Measurements from ENCODE around the gene DNASE1L3. TPM values are rescaled to one million over a fixed set of nuclear protein-coding genes. Genes with fewer than 3 reads are reported as not detected.

The DNASE1L3 gene
- total and polyA plus RNA-seq, 2 of the 13 experiments (the other 11 are each of a cell fraction or from before 2014, with no cell fraction given), result 0.86 to 1.7 TPM

DNA sequence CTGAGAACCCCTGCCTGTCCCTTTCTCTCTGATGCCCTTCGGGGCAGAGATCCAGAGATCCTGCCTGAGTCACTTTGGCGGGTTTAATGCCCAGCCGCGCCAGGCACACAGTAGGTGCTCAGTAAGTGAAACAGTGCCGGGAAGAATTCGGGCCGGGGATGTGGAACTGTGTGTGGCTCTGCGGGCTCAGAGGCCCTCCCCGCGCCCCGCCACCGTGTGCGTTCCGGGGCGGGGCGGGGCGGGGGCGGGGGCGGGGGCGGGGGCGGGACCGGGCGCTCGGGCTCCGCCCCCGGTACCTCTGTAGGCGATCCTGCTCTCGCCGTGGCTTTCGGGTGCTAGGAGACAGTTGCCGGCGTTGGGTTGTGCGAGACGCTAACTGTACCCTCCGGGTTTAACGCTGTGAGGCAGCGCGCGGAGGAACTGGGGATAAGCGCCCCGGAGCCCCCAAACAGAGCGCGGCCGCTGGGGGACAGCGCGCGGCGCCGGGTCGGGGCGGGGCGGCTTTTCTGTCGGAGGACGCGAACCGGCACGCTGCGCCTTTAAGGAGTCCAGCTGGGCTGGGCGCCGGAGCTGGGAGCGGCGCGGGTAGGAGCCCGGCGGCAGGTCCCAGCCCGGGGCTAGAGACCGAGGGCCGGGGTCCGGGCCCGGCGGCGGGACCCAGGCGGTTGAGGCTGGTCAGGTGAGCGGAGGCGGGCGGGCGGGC is 26.6 kb upstream of the DNASE1L3 start, which contains the start of gene ABHD6 (continued):
- TF ChIP-seq STAT6 (CRISPR knock-in tag; IDR thresholded peaks at IDR 0.05; ENCODE audit: borderline replicate concordance) (no peak), ZBTB7B (CRISPR knock-in tag; IDR thresholded peaks at IDR 0.05) (no peak), TCF7L2 (IDR thresholded peaks at IDR 0.05; ENCODE audit: low read depth, low read length) (no peak), POLR2G (IDR thresholded peaks at IDR 0.05; ENCODE audit: low read depth, low read length) (peak; percentile 51; the same call in 1 of the 2 replicates), NR1H2 (CRISPR knock-in tag; IDR thresholded peaks at IDR 0.05; ENCODE audit: borderline replicate concordance, low read depth) (no peak), STAT5B (CRISPR knock-in tag; IDR thresholded peaks at IDR 0.05) (no peak), HDAC6 (IDR thresholded peaks at IDR 0.05; ENCODE audit: low read depth, low read length) (no peak), GLI4 (CRISPR knock-in tag; IDR thresholded peaks at IDR 0.05; ENCODE audit: borderline replicate concordance) (no peak), ATF2 (CRISPR knock-in tag; IDR thresholded peaks at IDR 0.05) (no peak), HCFC1 (IDR thresholded peaks at IDR 0.05; ENCODE audit: low read depth, low read length) (no peak), ETV5 (CRISPR knock-in tag; IDR thresholded peaks at IDR 0.05; ENCODE audit: borderline replicate concordance) (0 out of 2 replicates have a peak, but pooled peaks have one; percentile 6), ZNF784 (CRISPR knock-in tag; IDR thresholded peaks at IDR 0.05; ENCODE audit: borderline replicate concordance) (no peak), RXRB (CRISPR knock-in tag; IDR thresholded peaks at IDR 0.05; ENCODE audit: borderline replicate concordance) (no peak), NRL (CRISPR knock-in tag; IDR thresholded peaks at IDR 0.05; ENCODE audit: borderline replicate concordance) (no peak), STAG1 (CRISPR knock-in tag; IDR thresholded peaks at IDR 0.05) (peak; percentile 43), EHMT2 (IDR thresholded peaks at IDR 0.05; ENCODE audit: borderline replicate concordance, low read depth, low read length) (no peak), ZBTB21 (CRISPR knock-in tag; IDR thresholded peaks at IDR 0.05) (no peak; the same call in 1 of the 2 replicates), NR3C1 (CRISPR knock-in tag; IDR thresholded peaks at IDR 0.05) (no peak), ZNF556 (CRISPR knock-in tag; IDR thresholded peaks at IDR 0.05; ENCODE audit: borderline replicate concordance) (0 out of 2 replicates have a peak, but pooled peaks have one; percentile 14)
- TF ChIP-seq, protein P1, sequence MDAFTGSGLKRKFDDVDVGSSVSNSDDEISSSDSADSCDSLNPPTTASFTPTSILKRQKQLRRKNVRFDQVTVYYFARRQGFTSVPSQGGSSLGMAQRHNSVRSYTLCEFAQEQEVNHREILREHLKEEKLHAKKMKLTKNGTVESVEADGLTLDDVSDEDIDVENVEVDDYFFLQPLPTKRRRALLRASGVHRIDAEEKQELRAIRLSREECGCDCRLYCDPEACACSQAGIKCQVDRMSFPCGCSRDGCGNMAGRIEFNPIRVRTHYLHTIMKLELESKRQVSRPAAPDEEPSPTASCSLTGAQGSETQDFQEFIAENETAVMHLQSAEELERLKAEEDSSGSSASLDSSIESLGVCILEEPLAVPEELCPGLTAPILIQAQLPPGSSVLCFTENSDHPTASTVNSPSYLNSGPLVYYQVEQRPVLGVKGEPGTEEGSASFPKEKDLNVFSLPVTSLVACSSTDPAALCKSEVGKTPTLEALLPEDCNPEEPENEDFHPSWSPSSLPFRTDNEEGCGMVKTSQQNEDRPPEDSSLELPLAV (CRISPR knock-in tag; conservative IDR thresholded peaks at IDR 0.05; ENCODE audit: low read depth), result no peak
- TF ChIP-seq, protein P2, sequence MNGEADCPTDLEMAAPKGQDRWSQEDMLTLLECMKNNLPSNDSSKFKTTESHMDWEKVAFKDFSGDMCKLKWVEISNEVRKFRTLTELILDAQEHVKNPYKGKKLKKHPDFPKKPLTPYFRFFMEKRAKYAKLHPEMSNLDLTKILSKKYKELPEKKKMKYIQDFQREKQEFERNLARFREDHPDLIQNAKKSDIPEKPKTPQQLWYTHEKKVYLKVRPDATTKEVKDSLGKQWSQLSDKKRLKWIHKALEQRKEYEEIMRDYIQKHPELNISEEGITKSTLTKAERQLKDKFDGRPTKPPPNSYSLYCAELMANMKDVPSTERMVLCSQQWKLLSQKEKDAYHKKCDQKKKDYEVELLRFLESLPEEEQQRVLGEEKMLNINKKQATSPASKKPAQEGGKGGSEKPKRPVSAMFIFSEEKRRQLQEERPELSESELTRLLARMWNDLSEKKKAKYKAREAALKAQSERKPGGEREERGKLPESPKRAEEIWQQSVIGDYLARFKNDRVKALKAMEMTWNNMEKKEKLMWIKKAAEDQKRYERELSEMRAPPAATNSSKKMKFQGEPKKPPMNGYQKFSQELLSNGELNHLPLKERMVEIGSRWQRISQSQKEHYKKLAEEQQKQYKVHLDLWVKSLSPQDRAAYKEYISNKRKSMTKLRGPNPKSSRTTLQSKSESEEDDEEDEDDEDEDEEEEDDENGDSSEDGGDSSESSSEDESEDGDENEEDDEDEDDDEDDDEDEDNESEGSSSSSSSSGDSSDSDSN (CRISPR knock-in tag; IDR thresholded peaks at IDR 0.05), result peak; percentile 10; the same call in 1 of the 2 replicates
